A673 (cell line): ENCODE results near the gene STXBP5L.
"Not testable (repeated sequence)": the region's sequence is repeated elsewhere in the genome, so short reads cannot be mapped to it uniquely, and the experiment has no call there.

ENCODE experiments used
- CTCF ChIP-seq: fragments of 300-800, 200-600 bp; sonication (generic); conservative IDR thresholded peaks from 2 replicates; pipeline ENCODE4 v1.5.1; 2017; ENCODE audit warnings: low read depth, mild to moderate bottlenecking, antibody characterized with exemption, low read length, moderate library complexity, mixed read lengths
- EZH2 ChIP-seq: fragments of 200-600 bp; sonication (generic); IDR thresholded peaks from 2 replicates; pipeline ENCODE4 v1.6.1; 2017; ENCODE audit warnings: borderline replicate concordance, low read depth, mild to moderate bottlenecking, mixed read lengths, antibody characterized with exemption, low read length; ENCODE audit not compliant: poor library complexity, severe bottlenecking

GRCh38 chr3:121190626-121191025, 282.6 kb downstream of the STXBP5L start:
- not testable (repeated sequence) for TF ChIP-seq EZH2, CTCF
